Ammon's horn (tissue), 1 donor: Measurements from ENCODE around the gene BCL2L15.
"Not testable (repeated sequence)": the region's sequence is repeated elsewhere in the genome, so short reads cannot be mapped to it uniquely, and the experiment has no call there.

Experiments
- DNase-seq: peaks from one replicate; pipeline ENCODE4 v3.0.0-alpha.2; 2016; ENCODE audit warnings: low spot score

The BCL2L15 gene

GRCh38 chr1:113870778-113871177 lies 16.6 kb downstream of the BCL2L15 start:
- DNase-seq: no peak

GRCh38 chr1:113868387-113869083 lies 18.8 kb downstream of the BCL2L15 start:
- no peak for DNase-seq

GRCh38 chr1:113861641-113862040 lies 25.7 kb downstream of the BCL2L15 start:
- no peak for DNase-seq

- no peak for DNase-seq
Measured at GRCh38 chr1:113860891-113861290, 26.5 kb downstream of the BCL2L15 start.

GRCh38 chr1:113859478-113860175 lies 27.8 kb downstream of the BCL2L15 start:
- peak; percentile 19 for DNase-seq

GRCh38 chr1:113858982-113859381 lies 28.4 kb downstream of the BCL2L15 start:
- no peak for DNase-seq

- no peak for DNase-seq
Measured at GRCh38 chr1:113858418-113858817, 29.0 kb downstream of the BCL2L15 start.

GRCh38 chr1:113857776-113858175 lies 29.6 kb downstream of the BCL2L15 start:
- DNase-seq: no peak

- DNase-seq: no peak
Measured at GRCh38 chr1:113856401-113856790, 31.0 kb downstream of the BCL2L15 start.

GRCh38 chr1:113855630-113856400 lies 31.6 kb downstream of the BCL2L15 start:
- no peak for DNase-seq

GRCh38 chr1:113854234-113854633 lies 33.1 kb downstream of the BCL2L15 start:
- no peak for DNase-seq

GRCh38 chr1:113852694-113853093 lies 34.7 kb downstream of the BCL2L15 start:
- not testable (repeated sequence) for DNase-seq

- no peak for DNase-seq
Measured at GRCh38 chr1:113850127-113850796, 37.1 kb downstream of the BCL2L15 start.

GRCh38 chr1:113849072-113849471 lies 38.3 kb downstream of the BCL2L15 start:
- DNase-seq: no peak

- no peak for DNase-seq
Measured at GRCh38 chr1:113846391-113847035, 40.9 kb downstream of the BCL2L15 start.

- no peak for DNase-seq
Measured at GRCh38 chr1:113836534-113836933, 50.8 kb downstream of the BCL2L15 start.

- DNase-seq: peak; percentile 50
Measured at GRCh38 chr1:113835686-113836290, 51.6 kb downstream of the BCL2L15 start.

- no peak for DNase-seq
Measured at GRCh38 chr1:113834716-113835115, 52.7 kb downstream of the BCL2L15 start.
